ENCODE measurements around the gene SEL1L.
A peak's percentile ranks its signal among the peaks of the same experiment; 100 is the strongest.

SEL1L gene

DNA sequence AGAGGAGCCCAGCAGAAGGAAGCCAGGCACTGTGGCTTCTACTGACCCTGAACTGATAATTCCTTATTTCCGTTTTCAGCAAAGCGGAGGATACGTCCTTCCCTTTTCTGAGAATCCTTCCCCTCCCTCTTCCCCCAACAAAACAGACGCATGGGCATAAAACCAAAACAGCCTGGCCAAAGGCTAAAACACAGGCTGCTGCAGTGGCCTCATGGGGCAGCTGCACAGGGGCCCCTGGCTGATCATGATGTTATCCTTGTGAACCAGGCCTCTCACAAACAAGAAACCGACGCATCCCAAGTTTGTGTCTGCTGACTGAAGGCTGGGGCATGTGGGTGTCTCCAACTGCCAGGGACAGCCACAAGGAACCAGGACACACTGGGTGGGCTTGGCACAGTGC is 110.1 kb downstream of the SEL1L start:
- Histone ChIP-seq H3K9me3 (no peaks in the 10 kb centered on the region), H3K27me3 (peaks cover 0 to 7% of the 10 kb centered on the region in 2 donors), H3K4me1 (no peaks in the 10 kb centered on the region), H3K36me3 (no peaks in the 10 kb centered on the region), H3K4me3 (no peak overlapping the region), H3K27ac (peak overlapping the region in 1 of 2 donors; percentile 39)
- intact Hi-C loops (cut with DNase I; ENCODE audit: low total_unique reads) = no loop called here
- TF ChIP-seq, protein P1, sequence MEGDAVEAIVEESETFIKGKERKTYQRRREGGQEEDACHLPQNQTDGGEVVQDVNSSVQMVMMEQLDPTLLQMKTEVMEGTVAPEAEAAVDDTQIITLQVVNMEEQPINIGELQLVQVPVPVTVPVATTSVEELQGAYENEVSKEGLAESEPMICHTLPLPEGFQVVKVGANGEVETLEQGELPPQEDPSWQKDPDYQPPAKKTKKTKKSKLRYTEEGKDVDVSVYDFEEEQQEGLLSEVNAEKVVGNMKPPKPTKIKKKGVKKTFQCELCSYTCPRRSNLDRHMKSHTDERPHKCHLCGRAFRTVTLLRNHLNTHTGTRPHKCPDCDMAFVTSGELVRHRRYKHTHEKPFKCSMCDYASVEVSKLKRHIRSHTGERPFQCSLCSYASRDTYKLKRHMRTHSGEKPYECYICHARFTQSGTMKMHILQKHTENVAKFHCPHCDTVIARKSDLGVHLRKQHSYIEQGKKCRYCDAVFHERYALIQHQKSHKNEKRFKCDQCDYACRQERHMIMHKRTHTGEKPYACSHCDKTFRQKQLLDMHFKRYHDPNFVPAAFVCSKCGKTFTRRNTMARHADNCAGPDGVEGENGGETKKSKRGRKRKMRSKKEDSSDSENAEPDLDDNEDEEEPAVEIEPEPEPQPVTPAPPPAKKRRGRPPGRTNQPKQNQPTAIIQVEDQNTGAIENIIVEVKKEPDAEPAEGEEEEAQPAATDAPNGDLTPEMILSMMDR (IDR thresholded peaks at IDR 0.05) = no peak
- peak; percentile 48 to 85 for DNase-seq
